H1 (cell line): ENCODE data around the gene FRY. TPM values are rescaled to one million over a fixed set of nuclear protein-coding genes. Genes with fewer than 3 reads are reported as not detected.

Experiments used
- MAFK ChIP-seq: IDR thresholded peaks from 2 replicates; pipeline ENCODE4 v1.6.1; 2012; ENCODE audit warnings: low read depth, mild to moderate bottlenecking, improper control_type of control experiment, low read length
- SAP30 ChIP-seq: fragments of 300-600 bp; sonication (generic); IDR thresholded peaks from 2 replicates; pipeline ENCODE4 v1.7.1; 2012; ENCODE audit warnings: low read length, moderate library complexity, mild to moderate bottlenecking, inconsistent platforms; ENCODE audit not compliant: insufficient read depth, insufficient replicate concordance
- SUZ12 ChIP-seq: fragments of 200-600 bp; sonication (generic); IDR thresholded peaks from 2 replicates; pipeline ENCODE4 v1.6.1; 2012; ENCODE audit warnings: mild to moderate bottlenecking, inconsistent platforms, low read length, moderate library complexity, mixed read lengths
- polyA plus RNA-seq, 7 experiments: library from polyadenylated mRNA; depleted of rRNA in 3 of 7; stranded (reverse) in 5 of 7; unstranded in 2 of 7; fragments of >200 nt in 5 of 7; fragments of 200-250 nt in 2 of 7; gene quantifications; 1 replicate in 5 of 7; 2 replicates in 1 of 7; 4 replicates in 1 of 7; pipeline versions ENCODE4 v1.2.1 to v1.2.3, GENCODE V29; 2011 to 2013; ENCODE audit warnings: missing spikeins in 2 of 7, mixed read lengths in 2 of 7
- total RNA-seq: library from RNA; stranded (reverse); fragmentation: NEBNext Ultra II Directional; extraction: Animal tissue kit (Norgen Biotek cat#: 25700); gene quantifications from 2 replicates; pipeline ENCODE4 v1.2.1, GENCODE V29; 2021
- TF ChIP-seq, protein P1 (sequence below): fragments of 300-600 bp; sonication (generic); IDR thresholded peaks from 2 replicates; pipeline ENCODE4 v1.7.1; 2012; ENCODE audit warnings: low read length, moderate library complexity, mild to moderate bottlenecking, inconsistent platforms; ENCODE audit not compliant: insufficient replicate concordance
- TF ChIP-seq, protein P2 (sequence below), 3 experiments: IDR thresholded peaks; 1 replicate in 2 of 3; 2 replicates in 1 of 3; pipeline versions ENCODE4 v1.5.1 to v1.6.1; 2011; ENCODE audit warnings: low read length in 3 of 3, mild to moderate bottlenecking in 3 of 3, inconsistent platforms in 2 of 3, low read depth in 1 of 3, moderate library complexity in 1 of 3; ENCODE audit not compliant: insufficient read depth in 1 of 3; ENCODE audit errors: control extremely low read depth in 1 of 3
- TF ChIP-seq, protein P3 (sequence below): IDR thresholded peaks from 2 replicates; pipeline ENCODE4 v1.6.1; 2012; ENCODE audit warnings: low read length, inconsistent platforms

The FRY gene
- total and polyA plus RNA-seq, 2 of the 8 experiments (the other 6 are each of a cell fraction or from before 2014, with no cell fraction given), result 4.3 to 9.2 TPM

DNA sequence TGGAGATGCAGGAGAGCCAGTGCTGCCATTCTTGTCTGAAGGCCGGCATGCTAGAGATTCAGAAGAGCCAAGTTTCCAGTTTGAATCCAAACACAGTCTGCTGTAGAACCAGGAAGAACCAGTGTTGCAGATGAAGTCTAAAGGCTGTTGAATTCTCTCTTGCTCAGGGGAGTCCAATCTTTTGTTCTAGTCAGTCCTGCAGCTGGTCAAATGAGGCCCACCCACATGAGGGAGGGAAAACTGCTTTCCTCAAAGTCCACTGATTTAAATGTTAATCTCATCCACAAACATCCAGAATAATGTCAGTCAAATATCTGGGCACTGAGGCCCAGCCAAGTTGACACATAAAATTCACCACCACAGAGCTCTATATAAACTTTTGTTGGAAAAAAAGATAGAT is 136.6 kb downstream of the FRY start (continued):
- TF ChIP-seq, protein P1, sequence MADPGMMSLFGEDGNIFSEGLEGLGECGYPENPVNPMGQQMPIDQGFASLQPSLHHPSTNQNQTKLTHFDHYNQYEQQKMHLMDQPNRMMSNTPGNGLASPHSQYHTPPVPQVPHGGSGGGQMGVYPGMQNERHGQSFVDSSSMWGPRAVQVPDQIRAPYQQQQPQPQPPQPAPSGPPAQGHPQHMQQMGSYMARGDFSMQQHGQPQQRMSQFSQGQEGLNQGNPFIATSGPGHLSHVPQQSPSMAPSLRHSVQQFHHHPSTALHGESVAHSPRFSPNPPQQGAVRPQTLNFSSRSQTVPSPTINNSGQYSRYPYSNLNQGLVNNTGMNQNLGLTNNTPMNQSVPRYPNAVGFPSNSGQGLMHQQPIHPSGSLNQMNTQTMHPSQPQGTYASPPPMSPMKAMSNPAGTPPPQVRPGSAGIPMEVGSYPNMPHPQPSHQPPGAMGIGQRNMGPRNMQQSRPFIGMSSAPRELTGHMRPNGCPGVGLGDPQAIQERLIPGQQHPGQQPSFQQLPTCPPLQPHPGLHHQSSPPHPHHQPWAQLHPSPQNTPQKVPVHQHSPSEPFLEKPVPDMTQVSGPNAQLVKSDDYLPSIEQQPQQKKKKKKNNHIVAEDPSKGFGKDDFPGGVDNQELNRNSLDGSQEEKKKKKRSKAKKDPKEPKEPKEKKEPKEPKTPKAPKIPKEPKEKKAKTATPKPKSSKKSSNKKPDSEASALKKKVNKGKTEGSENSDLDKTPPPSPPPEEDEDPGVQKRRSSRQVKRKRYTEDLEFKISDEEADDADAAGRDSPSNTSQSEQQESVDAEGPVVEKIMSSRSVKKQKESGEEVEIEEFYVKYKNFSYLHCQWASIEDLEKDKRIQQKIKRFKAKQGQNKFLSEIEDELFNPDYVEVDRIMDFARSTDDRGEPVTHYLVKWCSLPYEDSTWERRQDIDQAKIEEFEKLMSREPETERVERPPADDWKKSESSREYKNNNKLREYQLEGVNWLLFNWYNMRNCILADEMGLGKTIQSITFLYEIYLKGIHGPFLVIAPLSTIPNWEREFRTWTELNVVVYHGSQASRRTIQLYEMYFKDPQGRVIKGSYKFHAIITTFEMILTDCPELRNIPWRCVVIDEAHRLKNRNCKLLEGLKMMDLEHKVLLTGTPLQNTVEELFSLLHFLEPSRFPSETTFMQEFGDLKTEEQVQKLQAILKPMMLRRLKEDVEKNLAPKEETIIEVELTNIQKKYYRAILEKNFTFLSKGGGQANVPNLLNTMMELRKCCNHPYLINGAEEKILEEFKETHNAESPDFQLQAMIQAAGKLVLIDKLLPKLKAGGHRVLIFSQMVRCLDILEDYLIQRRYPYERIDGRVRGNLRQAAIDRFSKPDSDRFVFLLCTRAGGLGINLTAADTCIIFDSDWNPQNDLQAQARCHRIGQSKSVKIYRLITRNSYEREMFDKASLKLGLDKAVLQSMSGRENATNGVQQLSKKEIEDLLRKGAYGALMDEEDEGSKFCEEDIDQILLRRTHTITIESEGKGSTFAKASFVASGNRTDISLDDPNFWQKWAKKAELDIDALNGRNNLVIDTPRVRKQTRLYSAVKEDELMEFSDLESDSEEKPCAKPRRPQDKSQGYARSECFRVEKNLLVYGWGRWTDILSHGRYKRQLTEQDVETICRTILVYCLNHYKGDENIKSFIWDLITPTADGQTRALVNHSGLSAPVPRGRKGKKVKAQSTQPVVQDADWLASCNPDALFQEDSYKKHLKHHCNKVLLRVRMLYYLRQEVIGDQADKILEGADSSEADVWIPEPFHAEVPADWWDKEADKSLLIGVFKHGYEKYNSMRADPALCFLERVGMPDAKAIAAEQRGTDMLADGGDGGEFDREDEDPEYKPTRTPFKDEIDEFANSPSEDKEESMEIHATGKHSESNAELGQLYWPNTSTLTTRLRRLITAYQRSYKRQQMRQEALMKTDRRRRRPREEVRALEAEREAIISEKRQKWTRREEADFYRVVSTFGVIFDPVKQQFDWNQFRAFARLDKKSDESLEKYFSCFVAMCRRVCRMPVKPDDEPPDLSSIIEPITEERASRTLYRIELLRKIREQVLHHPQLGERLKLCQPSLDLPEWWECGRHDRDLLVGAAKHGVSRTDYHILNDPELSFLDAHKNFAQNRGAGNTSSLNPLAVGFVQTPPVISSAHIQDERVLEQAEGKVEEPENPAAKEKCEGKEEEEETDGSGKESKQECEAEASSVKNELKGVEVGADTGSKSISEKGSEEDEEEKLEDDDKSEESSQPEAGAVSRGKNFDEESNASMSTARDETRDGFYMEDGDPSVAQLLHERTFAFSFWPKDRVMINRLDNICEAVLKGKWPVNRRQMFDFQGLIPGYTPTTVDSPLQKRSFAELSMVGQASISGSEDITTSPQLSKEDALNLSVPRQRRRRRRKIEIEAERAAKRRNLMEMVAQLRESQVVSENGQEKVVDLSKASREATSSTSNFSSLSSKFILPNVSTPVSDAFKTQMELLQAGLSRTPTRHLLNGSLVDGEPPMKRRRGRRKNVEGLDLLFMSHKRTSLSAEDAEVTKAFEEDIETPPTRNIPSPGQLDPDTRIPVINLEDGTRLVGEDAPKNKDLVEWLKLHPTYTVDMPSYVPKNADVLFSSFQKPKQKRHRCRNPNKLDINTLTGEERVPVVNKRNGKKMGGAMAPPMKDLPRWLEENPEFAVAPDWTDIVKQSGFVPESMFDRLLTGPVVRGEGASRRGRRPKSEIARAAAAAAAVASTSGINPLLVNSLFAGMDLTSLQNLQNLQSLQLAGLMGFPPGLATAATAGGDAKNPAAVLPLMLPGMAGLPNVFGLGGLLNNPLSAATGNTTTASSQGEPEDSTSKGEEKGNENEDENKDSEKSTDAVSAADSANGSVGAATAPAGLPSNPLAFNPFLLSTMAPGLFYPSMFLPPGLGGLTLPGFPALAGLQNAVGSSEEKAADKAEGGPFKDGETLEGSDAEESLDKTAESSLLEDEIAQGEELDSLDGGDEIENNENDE, result no peak
- no peak for TF ChIP-seq SAP30
- TF ChIP-seq MAFK, result no peak
- TF ChIP-seq SUZ12, result no peak
- TF ChIP-seq, protein P2, sequence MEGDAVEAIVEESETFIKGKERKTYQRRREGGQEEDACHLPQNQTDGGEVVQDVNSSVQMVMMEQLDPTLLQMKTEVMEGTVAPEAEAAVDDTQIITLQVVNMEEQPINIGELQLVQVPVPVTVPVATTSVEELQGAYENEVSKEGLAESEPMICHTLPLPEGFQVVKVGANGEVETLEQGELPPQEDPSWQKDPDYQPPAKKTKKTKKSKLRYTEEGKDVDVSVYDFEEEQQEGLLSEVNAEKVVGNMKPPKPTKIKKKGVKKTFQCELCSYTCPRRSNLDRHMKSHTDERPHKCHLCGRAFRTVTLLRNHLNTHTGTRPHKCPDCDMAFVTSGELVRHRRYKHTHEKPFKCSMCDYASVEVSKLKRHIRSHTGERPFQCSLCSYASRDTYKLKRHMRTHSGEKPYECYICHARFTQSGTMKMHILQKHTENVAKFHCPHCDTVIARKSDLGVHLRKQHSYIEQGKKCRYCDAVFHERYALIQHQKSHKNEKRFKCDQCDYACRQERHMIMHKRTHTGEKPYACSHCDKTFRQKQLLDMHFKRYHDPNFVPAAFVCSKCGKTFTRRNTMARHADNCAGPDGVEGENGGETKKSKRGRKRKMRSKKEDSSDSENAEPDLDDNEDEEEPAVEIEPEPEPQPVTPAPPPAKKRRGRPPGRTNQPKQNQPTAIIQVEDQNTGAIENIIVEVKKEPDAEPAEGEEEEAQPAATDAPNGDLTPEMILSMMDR (IDR thresholded peaks at IDR 0.05; ENCODE audit: control extremely low read depth in 1 of 3, insufficient read depth in 1 of 3, low read depth in 1 of 3, low read length in 3 of 3), result no peak
- TF ChIP-seq, protein P3, sequence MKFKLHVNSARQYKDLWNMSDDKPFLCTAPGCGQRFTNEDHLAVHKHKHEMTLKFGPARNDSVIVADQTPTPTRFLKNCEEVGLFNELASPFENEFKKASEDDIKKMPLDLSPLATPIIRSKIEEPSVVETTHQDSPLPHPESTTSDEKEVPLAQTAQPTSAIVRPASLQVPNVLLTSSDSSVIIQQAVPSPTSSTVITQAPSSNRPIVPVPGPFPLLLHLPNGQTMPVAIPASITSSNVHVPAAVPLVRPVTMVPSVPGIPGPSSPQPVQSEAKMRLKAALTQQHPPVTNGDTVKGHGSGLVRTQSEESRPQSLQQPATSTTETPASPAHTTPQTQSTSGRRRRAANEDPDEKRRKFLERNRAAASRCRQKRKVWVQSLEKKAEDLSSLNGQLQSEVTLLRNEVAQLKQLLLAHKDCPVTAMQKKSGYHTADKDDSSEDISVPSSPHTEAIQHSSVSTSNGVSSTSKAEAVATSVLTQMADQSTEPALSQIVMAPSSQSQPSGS, result no peak
